D721Med (cell line): ENCODE measurements around the gene TMEM62.

Experiments used
- DNase-seq: peaks from one replicate; pipeline ENCODE4 v3.0.0; 2011; ENCODE audit warnings: low spot score; ENCODE audit not compliant: insufficient read length
- FAIRE-seq: peaks from 2 replicates; lab custom pipeline; 2011; peaks lifted over from hg19 to GRCh38; lab: Jason Lieb, UNC
- CTCF ChIP-seq: IDR thresholded peaks from 2 replicates; pipeline ENCODE4 v1.5.1; 2012; ENCODE audit warnings: mild to moderate bottlenecking, control low read depth; ENCODE audit not compliant: insufficient read depth; ENCODE audit errors: missing control alignments

The TMEM62 gene

GRCh38 chr15:43211224-43211735 is 77.9 kb downstream of the TMEM62 start:
- TF ChIP-seq CTCF: no peak
- DNase-seq (no peak), FAIRE-seq (no peak)

DNA sequence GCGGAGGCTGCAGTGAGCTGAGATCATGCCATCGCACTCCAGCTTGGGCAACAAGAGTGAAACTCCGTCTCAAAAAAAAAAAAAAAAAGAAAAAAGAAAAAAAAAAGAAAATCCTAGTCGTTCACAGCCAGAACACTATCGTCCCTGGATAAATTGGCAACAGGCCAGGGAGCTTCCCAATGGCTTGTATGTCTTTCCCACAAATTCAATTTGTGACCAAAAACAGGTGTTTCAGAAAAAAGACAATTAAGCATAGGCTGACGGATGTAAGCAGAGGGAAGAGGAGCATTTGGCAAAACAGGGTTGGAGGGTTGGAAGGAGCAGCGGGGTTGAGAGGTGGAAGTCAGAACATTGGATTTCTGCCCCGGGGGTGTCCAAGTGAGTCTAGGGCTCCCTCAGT is 78.9 kb downstream of the TMEM62 start:
- no peak for TF ChIP-seq CTCF
- FAIRE-seq (no peak), DNase-seq (no peak)

- no peak for TF ChIP-seq CTCF
- DNase-seq (no peak), FAIRE-seq (no peak)
These were observed 79.6 kb downstream of the TMEM62 start for GRCh38 chr15:43212951-43213350.

DNA sequence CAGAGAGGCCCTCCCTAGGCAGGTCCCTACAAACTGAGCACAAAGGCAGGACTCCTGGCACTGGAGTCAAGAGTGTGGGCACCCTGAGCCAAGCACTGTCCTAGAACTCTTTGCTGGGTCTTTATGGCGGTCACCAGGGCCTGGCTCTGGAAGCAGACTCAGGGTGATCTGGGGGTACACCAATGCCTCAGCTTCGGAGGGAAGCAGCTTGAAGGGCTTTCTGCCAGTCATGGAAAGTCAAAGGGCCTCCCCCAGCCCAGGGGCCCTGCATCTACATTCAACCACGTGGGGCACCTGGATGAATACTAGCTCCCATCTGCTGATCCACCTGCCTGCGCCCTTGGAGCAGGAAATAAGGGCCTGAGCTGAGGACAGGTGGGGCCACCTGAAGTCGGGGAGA is 80.1 kb downstream of the TMEM62 start:
- TF ChIP-seq CTCF: no peak
- no peak for DNase-seq
- no peak for FAIRE-seq

- FAIRE-seq: no peak
- TF ChIP-seq CTCF: no peak
These were observed 80.8 kb downstream of the TMEM62 start for GRCh38 chr15:43214169-43214568.

DNA sequence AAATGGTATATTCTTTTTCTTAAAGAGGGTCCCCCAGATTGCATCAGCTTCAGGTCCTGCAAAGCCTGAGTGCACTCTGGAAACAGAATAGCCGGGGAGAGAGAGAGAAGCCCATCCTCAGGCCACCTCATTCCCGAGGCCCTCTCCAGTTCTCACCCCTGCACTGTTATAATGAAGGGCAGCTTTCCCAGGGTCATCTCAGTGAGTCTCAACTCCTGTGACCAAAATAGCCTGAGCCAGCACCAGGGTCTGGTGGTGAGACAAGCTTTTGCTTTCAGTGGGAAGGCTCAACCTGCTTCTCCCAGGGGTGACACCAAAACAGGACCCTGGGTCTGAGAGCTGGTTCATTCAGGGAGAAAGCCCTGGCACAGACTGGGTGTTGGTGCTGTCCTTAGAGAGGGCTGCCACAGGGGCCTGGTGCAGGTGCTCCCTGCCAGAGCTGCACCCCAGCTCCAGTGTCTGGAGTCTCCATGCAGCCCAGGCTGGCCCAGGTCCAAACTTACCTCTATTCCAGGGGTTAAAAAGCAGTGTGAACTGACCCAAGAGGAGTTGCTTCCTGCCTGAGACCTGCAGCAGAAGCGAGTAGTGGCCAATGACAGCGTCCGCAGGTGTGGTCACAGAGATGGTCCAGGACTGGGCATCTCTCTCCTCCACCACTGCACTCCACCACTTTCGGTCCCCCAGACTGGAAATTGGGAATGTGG is 81.4 kb downstream of the TMEM62 start:
- FAIRE-seq (no peak), DNase-seq (no peak)
- no peak for TF ChIP-seq CTCF

More at GRCh38 chr15:43214169-43214568, 80.8 kb downstream of the TMEM62 start:
- DNase-seq: no peak

DNA sequence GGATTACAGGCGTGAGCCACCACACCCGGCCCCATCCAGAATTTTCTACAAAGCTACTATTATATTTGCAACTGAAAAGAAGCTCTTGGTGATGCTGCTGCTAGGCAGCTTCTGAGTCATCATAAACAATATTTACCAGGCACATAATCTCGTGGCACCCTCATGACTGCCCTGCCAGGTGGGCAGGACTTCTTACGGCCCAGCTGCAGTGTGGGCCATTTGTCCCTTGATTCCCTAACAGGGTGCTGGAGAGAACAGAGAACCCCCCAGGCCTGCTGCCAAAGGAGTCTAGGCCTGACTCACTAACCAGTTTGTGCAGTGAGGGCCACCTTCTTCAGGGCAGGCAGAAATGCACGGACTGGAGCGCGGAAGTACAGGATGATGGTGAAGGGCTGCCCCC is 82.6 kb downstream of the TMEM62 start:
- no peak for FAIRE-seq
- TF ChIP-seq CTCF: no peak

More for the DNA sequence above, 82.6 kb downstream of the TMEM62 start:
- no peak for DNase-seq
